B cell (primary cell): ENCODE data around the gene VENTX. TPM values are rescaled to one million over a fixed set of nuclear protein-coding genes. Genes with fewer than 3 reads are reported as not detected.

ENCODE experiments used
- ATAC-seq: fragments of 200-7000 bp; cut with Tn5 transposase; one replicate; pipeline ENCODE4 v1.10.0; 2021; ENCODE audit warnings: low read depth, mild to moderate bottlenecking, moderate number of reproducible peaks, moderate library complexity
- CTCF ChIA-PET: fragments of 350-600 bp; sonication (Branson Sonifier 250); formaldehyde crosslinking; loops from one replicate; lab custom pipeline; 2021; ENCODE audit warnings: antibody characterized with exemption, inconsistent platforms; lab: Charles Lee
- POLR2A ChIA-PET: fragments of 350-600 bp; sonication (Branson Sonifier 250); formaldehyde crosslinking; loops from one replicate; lab custom pipeline; 2021; ENCODE audit warnings: antibody characterized with exemption; lab: Charles Lee
- DNase-seq: peaks from one replicate; pipeline ENCODE4 v3.0.0; 2013
- H2AFZ ChIP-seq: 2 replicates; pipeline ENCODE4 v1.6.1; 2012; ENCODE audit warnings: mild to moderate bottlenecking, low read depth, low read length; ENCODE audit not compliant: insufficient read depth, poor library complexity, severe bottlenecking
- H3K27ac ChIP-seq, 2 donors: 1 replicate in 1 of 2; 2 replicates in 1 of 2; pipeline ENCODE4 v1.5.1; 2012 to 2013; ENCODE audit warnings: low read length in 2 of 2, mild to moderate bottlenecking in 2 of 2, moderate library complexity in 1 of 2
- H3K27me3 ChIP-seq, 4 experiments: fragments of 200-600 bp in 1 of 4; sonication (generic) in 1 of 4; replicated peaks in 1 of 4; 1 replicate in 2 of 4; 2 replicates in 2 of 4; pipeline versions ENCODE4 v1.6.1 to v1.7.0; 2013 to 2016; ENCODE audit warnings: low read length in 3 of 4, mild to moderate bottlenecking in 2 of 4, mixed read lengths in 1 of 4, moderate library complexity in 1 of 4; ENCODE audit not compliant: insufficient read depth in 4 of 4, control insufficient read depth in 3 of 4; ENCODE audit errors: control extremely low read depth in 1 of 4
- H3K36me3 ChIP-seq, 2 experiments: replicated peaks in 1 of 2; 1 replicate in 1 of 2; 2 replicates in 1 of 2; pipeline versions ENCODE4 v1.6.1 to v1.7.1; 2013; ENCODE audit warnings: low read length in 1 of 2; ENCODE audit not compliant: insufficient read depth in 2 of 2, control insufficient read depth in 1 of 2; ENCODE audit errors: control extremely low read depth in 1 of 2, extremely low read depth in 1 of 2
- H3K4me1 ChIP-seq, 2 donors: fragments of 200-600 bp in 1 of 2; sonication (generic) in 1 of 2; 1 replicate in 1 of 2; 2 replicates in 1 of 2; pipeline versions ENCODE4 v1.5.1 to v1.6.1; 2013 to 2017; ENCODE audit warnings: low read length in 2 of 2; ENCODE audit not compliant: control insufficient read depth in 2 of 2, insufficient read depth in 2 of 2
- H3K4me2 ChIP-seq: replicated peaks from 2 replicates; pipeline ENCODE3; 2012; ENCODE audit warnings: mild to moderate bottlenecking, low read depth, low read length; ENCODE audit not compliant: poor library complexity, severe bottlenecking
- H3K4me3 ChIP-seq, 5 experiments: fragments of 200-600 bp in 1 of 5; sonication (generic) in 1 of 5; 1 replicate in 3 of 5; 2 replicates in 2 of 5; pipeline versions ENCODE4 v1.5.1 to v1.7.0; 2011 to 2016; ENCODE audit warnings: low read length in 4 of 5, mild to moderate bottlenecking in 4 of 5, low read depth in 2 of 5, control low read depth in 1 of 5, moderate library complexity in 1 of 5; ENCODE audit not compliant: insufficient read depth in 1 of 5; ENCODE audit errors: control extremely low read depth in 1 of 5, extremely low read depth in 1 of 5
- H3K79me2 ChIP-seq: fragments of 200-600 bp; sonication (generic); one replicate; pipeline ENCODE4 v1.6.0; 2016; ENCODE audit warnings: low read length; ENCODE audit not compliant: control insufficient read depth, insufficient read depth
- H3K9ac ChIP-seq: fragments of 200-600 bp; sonication (generic); 2 replicates; pipeline ENCODE4 v1.6.1; 2017; ENCODE audit warnings: mild to moderate bottlenecking, low read length, moderate library complexity
- H3K9me3 ChIP-seq, 3 donors: one replicate each; pipeline versions ENCODE4 v1.6.1 to v1.7.1; 2013; ENCODE audit warnings: low read length in 2 of 3; ENCODE audit not compliant: control insufficient read depth in 2 of 3, insufficient read depth in 1 of 3; ENCODE audit errors: control extremely low read depth in 1 of 3
- H4K20me1 ChIP-seq: 2 replicates; pipeline ENCODE4 v1.6.0; 2012; ENCODE audit warnings: mild to moderate bottlenecking, low read length; ENCODE audit not compliant: insufficient read depth, control insufficient read depth, poor library complexity, severe bottlenecking
- H3K27ac Mint-ChIP-seq: one replicate; pipeline ENCODE4 v1.8.0; 2021; ENCODE audit warnings: mixed read lengths
- H3K27me3 Mint-ChIP-seq: one replicate; pipeline ENCODE4 v1.8.0; 2021; ENCODE audit warnings: mixed read lengths
- H3K4me1 Mint-ChIP-seq: one replicate; pipeline ENCODE4 v1.8.0; 2021; ENCODE audit warnings: mixed read lengths
- H3K4me3 Mint-ChIP-seq: one replicate; pipeline ENCODE4 v1.8.0; 2021; ENCODE audit warnings: mixed read lengths
- H3K9me3 Mint-ChIP-seq: one replicate; pipeline ENCODE4 v1.8.0; 2022; ENCODE audit warnings: mixed read lengths; ENCODE audit not compliant: insufficient read depth
- CTCF ChIP-seq: fragments of 200-600 bp; IDR thresholded peaks from one replicate; pipeline ENCODE4 v1.8.0; 2022; ENCODE audit warnings: antibody characterized with exemption, mild to moderate bottlenecking
- EZH2 ChIP-seq: IDR thresholded peaks from 2 replicates; pipeline ENCODE4 v1.6.1; 2012; ENCODE audit warnings: borderline replicate concordance, low read depth, mild to moderate bottlenecking, moderate library complexity, low read length; ENCODE audit not compliant: insufficient read depth, poor library complexity, severe bottlenecking
- WGBS: methylation state at CpG from one replicate; pipeline ENCODE4 v1.1.5; 2013; ENCODE audit warnings: missing lambda C conversion rate; ENCODE audit not compliant: insufficient coverage; 5-methylcytosine and 5-hydroxymethylcytosine counted together
- intact Hi-C: fragments of 100-400 bp; cut with micrococcal nuclease; formaldehyde crosslinking; loops from one replicate; pipeline ENCODE4 v1.10.0; 2022
- polyA plus RNA-seq: library from polyadenylated mRNA; depleted of rRNA; stranded (reverse); fragments of >200 nt; gene quantifications from 2 replicates; pipeline ENCODE4 v1.2.3, GENCODE V29; 2012
- total RNA-seq, 2 donors: library from RNA; stranded (reverse); fragments of 120-200 nt in 1 of 2; gene quantifications; 1 replicate in 1 of 2; 2 replicates in 1 of 2; pipeline versions ENCODE4 v1.2.3 to v1.2.4, GENCODE V29; 2013 to 2022

VENTX gene
- total and polyA plus RNA-seq, 2 donors (not counting 1 experiment from before 2014, with no cell fraction given): 0.82 TPM; not detected in 1

GRCh38 chr10:133277993-133278576, 40.4 kb downstream of the VENTX start:
- peak overlapping the region in 2 of 5 experiments; percentile 5 to 33 for H3K4me3 ChIP-seq
- WGBS: 51% methylated on average over 11 of the region's 12 CpGs
- intact Hi-C loops: loop anchor here (5.0 to 10.0 kb wide), 2 partner anchors 114 to 133 kb away; partner anchors contain the start of gene MTG1
- no peak for TF ChIP-seq EZH2
- no peak for TF ChIP-seq CTCF
- ChIA-PET POLR2A (interaction anchor here (1.4 to 2.1 kb wide), 2 partner anchors 17 to 20 kb away, joined by 5 to 10 read pairs; no protein-coding TSS in a partner anchor), CTCF (interaction anchor here (0.8 to 3.7 kb wide), 9 partner anchors 14 to 243 kb away, joined by 3 to 21 read pairs (median 5); no protein-coding TSS in a partner anchor)
- H3K4me2 ChIP-seq: peak overlapping the region; percentile 99
- Mint-ChIP-seq H3K27ac (peak overlapping the region; percentile 95), H3K4me3 (peak overlapping the region; percentile 90), H3K4me1 (peaks cover 43% of the 10 kb centered on the region), H3K9me3 (no peaks in the 10 kb centered on the region), H3K27me3 (no peaks in the 10 kb centered on the region)
- DNase-seq (no peak), ATAC-seq (no peak)
- H3K36me3 ChIP-seq: peaks cover 0 to 29% of the 10 kb centered on the region in 2 experiments
- peak overlapping the region; percentile 41 for H2AFZ ChIP-seq
- H3K27ac ChIP-seq: peak overlapping the region; percentile 57 to 97
- H3K9me3 ChIP-seq: no peaks in the 10 kb centered on the region
- H3K9ac ChIP-seq: peak overlapping the region; percentile 0
- H3K27me3 ChIP-seq: no peaks in the 10 kb centered on the region
- peaks cover 12% of the 10 kb centered on the region for H3K79me2 ChIP-seq
- peaks cover 45 to 70% of the 10 kb centered on the region in 2 donors for H3K4me1 ChIP-seq
- H4K20me1 ChIP-seq: peaks cover 18% of the 10 kb centered on the region
